ENCODE results near the gene CTNNBIP1. TPM values are rescaled to one million over a fixed set of nuclear protein-coding genes. Genes with fewer than 3 reads are reported as not detected.

CTNNBIP1 gene
- total and polyA plus RNA-seq, 9 of the 15 experiments (the other 6 are each of a cell fraction or from before 2014, with no cell fraction given), result 0.65 to 29.2 (median 14.7) TPM

DNA sequence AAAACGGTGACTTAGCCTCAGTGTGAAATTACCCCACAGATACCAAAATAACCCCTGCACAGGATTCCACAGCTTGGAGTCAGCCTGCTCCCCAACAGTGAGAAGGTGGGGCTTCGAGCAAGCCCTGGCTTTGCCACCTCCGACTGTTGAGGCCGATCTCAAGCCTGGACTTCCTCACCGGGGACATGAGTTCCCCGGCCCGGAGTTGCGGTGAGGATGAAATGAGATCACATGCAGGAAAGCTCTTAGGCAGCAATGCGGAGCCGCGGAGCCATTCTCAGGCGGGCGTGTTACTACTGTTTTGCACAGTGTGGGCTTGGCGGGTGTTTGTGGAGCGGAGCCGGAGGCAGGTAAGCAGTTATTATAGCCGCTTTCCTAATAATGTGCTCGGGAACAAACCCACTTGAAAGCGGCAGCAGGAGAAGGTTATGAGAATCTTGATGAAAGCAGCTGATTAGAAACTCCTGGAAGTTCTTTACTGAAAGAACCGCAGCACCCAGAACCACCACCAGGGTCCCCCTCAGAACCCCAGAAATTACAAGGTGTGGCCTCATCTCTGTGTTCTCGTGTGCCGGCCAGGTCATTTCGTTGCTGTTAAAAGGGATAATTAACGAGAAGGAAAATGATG, 82.4 kb downstream of the CTNNBIP1 start (continued):
- TF ChIP-seq, protein P1, sequence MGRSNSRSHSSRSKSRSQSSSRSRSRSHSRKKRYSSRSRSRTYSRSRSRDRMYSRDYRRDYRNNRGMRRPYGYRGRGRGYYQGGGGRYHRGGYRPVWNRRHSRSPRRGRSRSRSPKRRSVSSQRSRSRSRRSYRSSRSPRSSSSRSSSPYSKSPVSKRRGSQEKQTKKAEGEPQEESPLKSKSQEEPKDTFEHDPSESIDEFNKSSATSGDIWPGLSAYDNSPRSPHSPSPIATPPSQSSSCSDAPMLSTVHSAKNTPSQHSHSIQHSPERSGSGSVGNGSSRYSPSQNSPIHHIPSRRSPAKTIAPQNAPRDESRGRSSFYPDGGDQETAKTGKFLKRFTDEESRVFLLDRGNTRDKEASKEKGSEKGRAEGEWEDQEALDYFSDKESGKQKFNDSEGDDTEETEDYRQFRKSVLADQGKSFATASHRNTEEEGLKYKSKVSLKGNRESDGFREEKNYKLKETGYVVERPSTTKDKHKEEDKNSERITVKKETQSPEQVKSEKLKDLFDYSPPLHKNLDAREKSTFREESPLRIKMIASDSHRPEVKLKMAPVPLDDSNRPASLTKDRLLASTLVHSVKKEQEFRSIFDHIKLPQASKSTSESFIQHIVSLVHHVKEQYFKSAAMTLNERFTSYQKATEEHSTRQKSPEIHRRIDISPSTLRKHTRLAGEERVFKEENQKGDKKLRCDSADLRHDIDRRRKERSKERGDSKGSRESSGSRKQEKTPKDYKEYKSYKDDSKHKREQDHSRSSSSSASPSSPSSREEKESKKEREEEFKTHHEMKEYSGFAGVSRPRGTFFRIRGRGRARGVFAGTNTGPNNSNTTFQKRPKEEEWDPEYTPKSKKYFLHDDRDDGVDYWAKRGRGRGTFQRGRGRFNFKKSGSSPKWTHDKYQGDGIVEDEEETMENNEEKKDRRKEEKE (IDR thresholded peaks at IDR 0.05; ENCODE audit: borderline replicate concordance in 1 of 2, control insufficient read depth in 1 of 2, low read depth in 2 of 2, low read length in 1 of 2), result no peak
- TF ChIP-seq ARNT (IDR thresholded peaks at IDR 0.05) (no peak), DNMT1 (IDR thresholded peaks at IDR 0.05) (no peak), KAT7 (CRISPR knock-in tag; IDR thresholded peaks at IDR 0.05; ENCODE audit: borderline replicate concordance) (no peak), FOXA3 (CRISPR knock-in tag; conservative IDR thresholded peaks at IDR 0.05 in 1 of 2, IDR thresholded peaks at IDR 0.05 in 1 of 2) (no peak), JUND (IDR thresholded peaks at IDR 0.05; ENCODE audit: borderline replicate concordance, low read depth, low read length) (no peak), JUND (tag; IDR thresholded peaks at IDR 0.05; ENCODE audit: borderline replicate concordance, low read depth, low read length) (no peak), HNRNPUL1 (IDR thresholded peaks at IDR 0.05; ENCODE audit: low read length) (no peak), ZNF175 (CRISPR knock-in tag; IDR thresholded peaks at IDR 0.05; ENCODE audit: low read depth) (no peak), ZNF785 (CRISPR knock-in tag; IDR thresholded peaks at IDR 0.05) (no peak), SPI1 (IDR thresholded peaks at IDR 0.05; ENCODE audit: borderline replicate concordance, low read depth, low read length) (peak; percentile 76), L3MBTL2 (IDR thresholded peaks at IDR 0.05) (peak; percentile 80), SREBF2 (CRISPR knock-in tag; IDR thresholded peaks at IDR 0.05) (no peak)
- TF ChIP-seq, protein P2, sequence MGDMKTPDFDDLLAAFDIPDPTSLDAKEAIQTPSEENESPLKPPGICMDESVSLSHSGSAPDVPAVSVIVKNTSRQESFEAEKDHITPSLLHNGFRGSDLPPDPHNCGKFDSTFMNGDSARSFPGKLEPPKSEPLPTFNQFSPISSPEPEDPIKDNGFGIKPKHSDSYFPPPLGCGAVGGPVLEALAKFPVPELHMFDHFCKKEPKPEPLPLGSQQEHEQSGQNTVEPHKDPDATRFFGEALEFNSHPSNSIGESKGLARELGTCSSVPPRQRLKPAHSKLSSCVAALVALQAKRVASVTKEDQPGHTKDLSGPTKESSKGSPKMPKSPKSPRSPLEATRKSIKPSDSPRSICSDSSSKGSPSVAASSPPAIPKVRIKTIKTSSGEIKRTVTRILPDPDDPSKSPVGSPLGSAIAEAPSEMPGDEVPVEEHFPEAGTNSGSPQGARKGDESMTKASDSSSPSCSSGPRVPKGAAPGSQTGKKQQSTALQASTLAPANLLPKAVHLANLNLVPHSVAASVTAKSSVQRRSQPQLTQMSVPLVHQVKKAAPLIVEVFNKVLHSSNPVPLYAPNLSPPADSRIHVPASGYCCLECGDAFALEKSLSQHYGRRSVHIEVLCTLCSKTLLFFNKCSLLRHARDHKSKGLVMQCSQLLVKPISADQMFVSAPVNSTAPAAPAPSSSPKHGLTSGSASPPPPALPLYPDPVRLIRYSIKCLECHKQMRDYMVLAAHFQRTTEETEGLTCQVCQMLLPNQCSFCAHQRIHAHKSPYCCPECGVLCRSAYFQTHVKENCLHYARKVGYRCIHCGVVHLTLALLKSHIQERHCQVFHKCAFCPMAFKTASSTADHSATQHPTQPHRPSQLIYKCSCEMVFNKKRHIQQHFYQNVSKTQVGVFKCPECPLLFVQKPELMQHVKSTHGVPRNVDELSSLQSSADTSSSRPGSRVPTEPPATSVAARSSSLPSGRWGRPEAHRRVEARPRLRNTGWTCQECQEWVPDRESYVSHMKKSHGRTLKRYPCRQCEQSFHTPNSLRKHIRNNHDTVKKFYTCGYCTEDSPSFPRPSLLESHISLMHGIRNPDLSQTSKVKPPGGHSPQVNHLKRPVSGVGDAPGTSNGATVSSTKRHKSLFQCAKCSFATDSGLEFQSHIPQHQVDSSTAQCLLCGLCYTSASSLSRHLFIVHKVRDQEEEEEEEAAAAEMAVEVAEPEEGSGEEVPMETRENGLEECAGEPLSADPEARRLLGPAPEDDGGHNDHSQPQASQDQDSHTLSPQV (IDR thresholded peaks at IDR 0.05), result no peak
- TF ChIP-seq, protein P3, sequence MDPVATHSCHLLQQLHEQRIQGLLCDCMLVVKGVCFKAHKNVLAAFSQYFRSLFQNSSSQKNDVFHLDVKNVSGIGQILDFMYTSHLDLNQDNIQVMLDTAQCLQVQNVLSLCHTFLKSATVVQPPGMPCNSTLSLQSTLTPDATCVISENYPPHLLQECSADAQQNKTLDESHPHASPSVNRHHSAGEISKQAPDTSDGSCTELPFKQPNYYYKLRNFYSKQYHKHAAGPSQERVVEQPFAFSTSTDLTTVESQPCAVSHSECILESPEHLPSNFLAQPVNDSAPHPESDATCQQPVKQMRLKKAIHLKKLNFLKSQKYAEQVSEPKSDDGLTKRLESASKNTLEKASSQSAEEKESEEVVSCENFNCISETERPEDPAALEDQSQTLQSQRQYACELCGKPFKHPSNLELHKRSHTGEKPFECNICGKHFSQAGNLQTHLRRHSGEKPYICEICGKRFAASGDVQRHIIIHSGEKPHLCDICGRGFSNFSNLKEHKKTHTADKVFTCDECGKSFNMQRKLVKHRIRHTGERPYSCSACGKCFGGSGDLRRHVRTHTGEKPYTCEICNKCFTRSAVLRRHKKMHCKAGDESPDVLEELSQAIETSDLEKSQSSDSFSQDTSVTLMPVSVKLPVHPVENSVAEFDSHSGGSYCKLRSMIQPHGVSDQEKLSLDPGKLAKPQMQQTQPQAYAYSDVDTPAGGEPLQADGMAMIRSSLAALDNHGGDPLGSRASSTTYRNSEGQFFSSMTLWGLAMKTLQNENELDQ (CRISPR knock-in tag; IDR thresholded peaks at IDR 0.05; ENCODE audit: borderline replicate concordance), result no peak
